Stimulated activated CD4-positive, alpha-beta T cell treated with anti-CD3 and anti-CD28 coated beads, Interleukin-4, amount 100 ng/mL, for 4 hours (primary cell): Measurements from ENCODE around the gene EHMT1.

Experiments
- DNase-seq, 2 experiments: peaks; one replicate each; pipeline ENCODE4 v3.0.0-alpha.2; 2020

EHMT1 gene

GRCh38 chr9:137676998-137677397, 58.2 kb downstream of the EHMT1 start:
- no peak for DNase-seq

- DNase-seq, result no peak
These were observed 59.4 kb downstream of the EHMT1 start for GRCh38 chr9:137678202-137678601.

- no peak for DNase-seq
These were observed 60.4 kb downstream of the EHMT1 start for GRCh38 chr9:137679249-137679648.

- no peak for DNase-seq
These were observed 61.0 kb downstream of the EHMT1 start for GRCh38 chr9:137679695-137680305.

GRCh38 chr9:137680444-137681358, 61.9 kb downstream of the EHMT1 start:
- DNase-seq, result no peak

GRCh38 chr9:137682428-137683105, 63.8 kb downstream of the EHMT1 start:
- DNase-seq, result no peak

GRCh38 chr9:137683262-137683864, 64.6 kb downstream of the EHMT1 start:
- no peak for DNase-seq

GRCh38 chr9:137685035-137685740, 66.4 kb downstream of the EHMT1 start:
- no peak for DNase-seq

GRCh38 chr9:137685741-137686420, 67.1 kb downstream of the EHMT1 start:
- DNase-seq, result no peak

- no peak for DNase-seq
These were observed 69.5 kb downstream of the EHMT1 start for GRCh38 chr9:137688261-137688660.

- no peak for DNase-seq
These were observed 69.9 kb downstream of the EHMT1 start for GRCh38 chr9:137688725-137689124.

GRCh38 chr9:137689745-137690529, 71.1 kb downstream of the EHMT1 start:
- DNase-seq, result no peak

GRCh38 chr9:137690930-137691645, 72.3 kb downstream of the EHMT1 start:
- DNase-seq, result no peak

GRCh38 chr9:137691646-137692351, 73.0 kb downstream of the EHMT1 start:
- DNase-seq, result no peak

- DNase-seq, result no peak
These were observed 75.6 kb downstream of the EHMT1 start for GRCh38 chr9:137694236-137694959.

- no peak for DNase-seq
These were observed 76.4 kb downstream of the EHMT1 start for GRCh38 chr9:137694962-137695875.

- DNase-seq, result no peak
These were observed 77.5 kb downstream of the EHMT1 start for GRCh38 chr9:137696136-137696925.
